Stimulated activated CD4-positive, alpha-beta T cell treated with anti-CD3 and anti-CD28 coated beads, Interleukin-12 subunit alpha, Interleukin-12 subunit beta, amount 100 ng/mL, for 24 hours (primary cell): ENCODE measurements around the gene CTU1.

Experiments
- DNase-seq, 2 experiments: peaks; one replicate each; pipeline ENCODE4 v3.0.0-alpha.2; 2020; ENCODE audit warnings: low read depth in 2 of 2

CTU1 gene

GRCh38 chr19:51082611-51083010 lies 25.6 kb downstream of the CTU1 start, which contains the start of gene KLK14:
TSS of gene KLK14 (minus strand) at chr19:51082887. CDS start at chr19:51082614, 273 bp downstream.
- DNase-seq: no peak

GRCh38 chr19:51081476-51081875 lies 26.7 kb downstream of the CTU1 start:
- DNase-seq: no peak

GRCh38 chr19:51079481-51080110 lies 28.6 kb downstream of the CTU1 start:
- no peak for DNase-seq

GRCh38 chr19:51078731-51079130 lies 29.5 kb downstream of the CTU1 start:
- DNase-seq: no peak

- no peak for DNase-seq
Measured at GRCh38 chr19:51078104-51078503, 30.1 kb downstream of the CTU1 start.

- no peak for DNase-seq
Measured at GRCh38 chr19:51076631-51077213, 31.5 kb downstream of the CTU1 start.

GRCh38 chr19:51075998-51076397 lies 32.2 kb downstream of the CTU1 start:
- DNase-seq: no peak

GRCh38 chr19:51071095-51071405 lies 37.2 kb downstream of the CTU1 start:
- no peak for DNase-seq

GRCh38 chr19:51070334-51071094 lies 37.7 kb downstream of the CTU1 start:
- no peak for DNase-seq

- DNase-seq: no peak
Measured at GRCh38 chr19:51066393-51067186, 41.6 kb downstream of the CTU1 start.

- no peak for DNase-seq
Measured at GRCh38 chr19:51065221-51065960, 42.8 kb downstream of the CTU1 start.

GRCh38 chr19:51064534-51065220 lies 43.5 kb downstream of the CTU1 start, which contains the start of gene KLK13:
TSS of gene KLK13 (minus strand) at chr19:51065092. CDS start at chr19:51065067, 25 bp downstream.
- DNase-seq: no peak

- DNase-seq: no peak
Measured at GRCh38 chr19:51063664-51064063, 44.5 kb downstream of the CTU1 start.

- no peak for DNase-seq
Measured at GRCh38 chr19:51060973-51061372, 47.2 kb downstream of the CTU1 start.

- no peak for DNase-seq
Measured at GRCh38 chr19:51060336-51060735, 47.9 kb downstream of the CTU1 start.

- DNase-seq: no peak
Measured at GRCh38 chr19:51059715-51060114, 48.5 kb downstream of the CTU1 start.

- DNase-seq: no peak
Measured at GRCh38 chr19:51055866-51056265, 52.3 kb downstream of the CTU1 start.
